PC-9 (cell line): ENCODE data around the gene ANKRD52. TPM values are rescaled to one million over a fixed set of nuclear protein-coding genes. Genes with fewer than 3 reads are reported as not detected.

ENCODE experiments used
- BruUV-seq: library from RNA; stranded (reverse); fragments of 400-500 nt; replicated peaks from 2 replicates; lab custom pipeline; 2021; lab: Mats Ljungman, UMichigan
- CTCF ChIA-PET: fragments of 300-600 bp; sonication (Branson Sonifier 250); formaldehyde crosslinking; loops from one replicate; lab custom pipeline; 2022; ENCODE audit warnings: antibody characterized with exemption; lab: Charles Lee
- POLR2A ChIA-PET: fragments of 300-600 bp; sonication (Branson Sonifier 250); formaldehyde crosslinking; loops from one replicate; lab custom pipeline; 2022; ENCODE audit warnings: antibody characterized with exemption; ENCODE audit not compliant: unreplicated experiment; lab: Charles Lee
- DNase-seq, 2 experiments: peaks; one replicate each; pipeline versions ENCODE4 v3.0.0 to v3.0.0-alpha.2; 2015 to 2022; ENCODE audit warnings: mixed read lengths in 1 of 2
- H2AFZ ChIP-seq: fragments of 200-600 bp; sonication (generic); 2 replicates; pipeline ENCODE4 v1.8.1; 2017; ENCODE audit warnings: antibody characterized with exemption
- H3F3A ChIP-seq: fragments of 200-600 bp; sonication (generic); 2 replicates; pipeline ENCODE4 v1.8.1; 2017; ENCODE audit warnings: antibody characterized with exemption, mild to moderate bottlenecking, low read depth; ENCODE audit not compliant: insufficient read depth
- H3K27ac ChIP-seq: fragments of 200-600 bp; sonication (generic); 2 replicates; pipeline ENCODE4 v1.6.1; 2016; ENCODE audit warnings: mixed run types
- H3K27me3 ChIP-seq: fragments of 200-600 bp; sonication (generic); 2 replicates; pipeline ENCODE4 v1.6.1; 2016; ENCODE audit warnings: low read depth, mixed run types; ENCODE audit not compliant: insufficient read depth
- H3K36me3 ChIP-seq: fragments of 200-600 bp; sonication (generic); 2 replicates; pipeline ENCODE4 v1.6.1; 2016; ENCODE audit warnings: low read depth, mixed run types
- H3K4me1 ChIP-seq: fragments of 200-600 bp; sonication (generic); replicated peaks from 2 replicates; pipeline ENCODE4 v1.6.1; 2016; ENCODE audit warnings: mixed run types; ENCODE audit not compliant: insufficient read depth
- H3K4me2 ChIP-seq: fragments of 200-600 bp; sonication (generic); 2 replicates; pipeline ENCODE4 v1.6.1; 2017; ENCODE audit warnings: mixed run types
- H3K4me3 ChIP-seq: fragments of 200-600 bp; sonication (generic); 2 replicates; pipeline ENCODE4 v1.6.1; 2016; ENCODE audit warnings: mixed run types
- H3K79me2 ChIP-seq: fragments of 200-600 bp; sonication (generic); 2 replicates; pipeline ENCODE4 v1.6.1; 2017; ENCODE audit warnings: low read depth, mixed run types
- H3K9me2 ChIP-seq: fragments of 200-600 bp; sonication (generic); 2 replicates; pipeline ENCODE4 v1.8.1; 2017; ENCODE audit warnings: mild to moderate bottlenecking; ENCODE audit not compliant: insufficient read depth
- H3K9me3 ChIP-seq: fragments of 200-600 bp; sonication (generic); 2 replicates; pipeline ENCODE4 v1.8.1; 2016; ENCODE audit warnings: low read depth; ENCODE audit not compliant: insufficient read depth
- H4K20me1 ChIP-seq: fragments of 200-600 bp; sonication (generic); 2 replicates; pipeline ENCODE4 v1.8.1; 2017; ENCODE audit not compliant: insufficient read depth
- CTCF ChIP-seq: fragments of 200-600 bp; sonication (generic); conservative IDR thresholded peaks from 2 replicates; pipeline ENCODE4 v1.6.1; 2017; ENCODE audit warnings: mixed run types, antibody characterized with exemption, mild to moderate bottlenecking, moderate library complexity
- EZH2 ChIP-seq: fragments of 200-600 bp; sonication (generic); IDR thresholded peaks from 2 replicates; pipeline ENCODE4 v1.8.0; 2017; ENCODE audit warnings: antibody characterized with exemption, low read depth
- intact Hi-C: fragments of 100-400 bp; cut with micrococcal nuclease; formaldehyde crosslinking; loops from one replicate; pipeline ENCODE4 v1.10.0; 2022; ENCODE audit not compliant: unreplicated experiment
- total RNA-seq: library from RNA; stranded (reverse); gene quantifications from 2 replicates; pipeline ENCODE4 v1.2.3, GENCODE V29; 2021

Gene ANKRD52
- total RNA-seq, 1 experiment from 2014 or later, result 59.4 TPM

DNA sequence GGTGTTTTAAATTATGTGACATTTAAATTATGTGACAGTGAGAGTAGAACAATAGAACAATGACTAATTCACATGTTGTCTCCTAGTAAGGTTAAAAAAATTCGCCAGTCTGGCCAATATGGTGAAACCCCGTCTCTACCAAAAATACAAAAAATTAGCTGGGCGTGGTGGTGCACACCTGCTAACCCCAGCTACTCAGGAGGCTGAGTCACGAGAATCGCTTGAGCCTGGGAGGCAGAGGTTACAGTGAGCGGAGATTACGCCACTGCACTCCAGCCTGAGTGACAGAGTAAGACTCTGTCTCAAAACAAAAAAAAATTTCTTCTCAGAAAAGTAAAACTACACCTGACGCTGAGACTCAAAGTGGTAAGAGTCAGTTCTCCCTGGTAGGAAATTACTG, 39.2 kb upstream of the ANKRD52 start:
- Histone ChIP-seq H3K27ac (peak overlapping the region; percentile 27; the same call in 1 of the 2 replicates), H2AFZ (no peak overlapping the region), H3K79me2 (peaks cover 74% of the 10 kb centered on the region), H3K9me3 (no peaks in the 10 kb centered on the region), H4K20me1 (no peaks in the 10 kb centered on the region; the same call in 1 of the 2 replicates), H3K36me3 (0 out of 2 replicates have a peak, but pooled peaks cover 11% of the 10 kb centered on the region), H3K27me3 (no peaks in the 10 kb centered on the region), H3K4me2 (peak overlapping the region; percentile 91), H3K4me1 (peaks cover 47% of the 10 kb centered on the region), H3K4me3 (no peak overlapping the region), H3K9me2 (no peaks in the 10 kb centered on the region), H3F3A (peaks cover 33% of the 10 kb centered on the region)
- ChIA-PET POLR2A (no interaction called here), CTCF (no interaction called here)
- TF ChIP-seq CTCF (no peak), EZH2 (no peak)
- intact Hi-C loops, result no loop called here
- no TSS peak for BruUV-seq
- no peak for DNase-seq

DNA sequence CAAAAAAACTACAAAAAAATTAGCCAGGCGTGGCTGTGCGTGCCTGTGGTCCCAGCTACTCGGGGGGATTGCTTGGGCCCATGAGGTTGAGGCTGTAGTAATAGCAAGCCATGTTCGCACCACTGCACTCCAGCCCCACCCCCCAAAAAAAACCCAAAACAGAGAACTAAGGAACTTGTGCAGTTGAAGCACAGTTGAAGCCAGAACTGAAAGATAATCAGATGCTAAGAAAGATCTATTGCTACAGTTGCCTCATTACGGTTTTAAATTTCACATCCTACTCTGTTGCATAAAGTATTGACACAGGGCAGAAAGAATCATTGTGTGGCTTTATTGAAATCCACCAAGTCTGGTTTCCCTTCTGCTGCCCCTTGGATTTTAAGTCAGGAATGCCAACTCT, 38.1 kb upstream of the ANKRD52 start:
- Histone ChIP-seq H3K36me3 (0 out of 2 replicates have a peak, but pooled peaks cover 11% of the 10 kb centered on the region), H3K79me2 (peaks cover 74% of the 10 kb centered on the region), H3K27ac (0 out of 2 replicates have a peak overlapping the region, but pooled peaks have one; percentile 27), H3F3A (peaks cover 42% of the 10 kb centered on the region), H3K9me2 (no peaks in the 10 kb centered on the region), H3K27me3 (no peaks in the 10 kb centered on the region), H4K20me1 (peaks cover 6% of the 10 kb centered on the region), H3K4me2 (no peak overlapping the region; the same call in 1 of the 2 replicates), H2AFZ (no peak overlapping the region), H3K4me3 (no peak overlapping the region), H3K9me3 (no peaks in the 10 kb centered on the region), H3K4me1 (peaks cover 56% of the 10 kb centered on the region)
- ChIA-PET CTCF (no interaction called here), POLR2A (no interaction called here)
- BruUV-seq, result no TSS peak
- intact Hi-C loops, result no loop called here
- DNase-seq, result no peak
- TF ChIP-seq CTCF, result no peak
- TF ChIP-seq EZH2, result no peak

GRCh38 chr12:56293795-56294194, 35.6 kb upstream of the ANKRD52 start:
- TF ChIP-seq CTCF, result no peak
- TF ChIP-seq EZH2, result no peak
- no TSS peak for BruUV-seq
- H3K36me3 ChIP-seq, result 0 out of 2 replicates have a peak, but pooled peaks cover 21% of the 10 kb centered on the region
- H3K27ac ChIP-seq, result peak overlapping the region; percentile 51
- peaks cover 84% of the 10 kb centered on the region for H3K79me2 ChIP-seq
- no peaks in the 10 kb centered on the region for H3K27me3 ChIP-seq
- peaks cover 6% of the 10 kb centered on the region for H4K20me1 ChIP-seq
- no peak overlapping the region for H3K4me3 ChIP-seq
- DNase-seq, result no peak
- ChIA-PET CTCF (no interaction called here), POLR2A (no interaction called here)
- H2AFZ ChIP-seq, result no peak overlapping the region
- H3K4me2 ChIP-seq, result no peak overlapping the region
- H3K9me2 ChIP-seq, result no peaks in the 10 kb centered on the region
- intact Hi-C loops, result no loop called here
- peaks cover 56% of the 10 kb centered on the region for H3K4me1 ChIP-seq
- no peaks in the 10 kb centered on the region for H3K9me3 ChIP-seq
- peaks cover 57% of the 10 kb centered on the region for H3F3A ChIP-seq
